ENCODE measurements around the gene MAP1S.

MAP1S gene

DNA sequence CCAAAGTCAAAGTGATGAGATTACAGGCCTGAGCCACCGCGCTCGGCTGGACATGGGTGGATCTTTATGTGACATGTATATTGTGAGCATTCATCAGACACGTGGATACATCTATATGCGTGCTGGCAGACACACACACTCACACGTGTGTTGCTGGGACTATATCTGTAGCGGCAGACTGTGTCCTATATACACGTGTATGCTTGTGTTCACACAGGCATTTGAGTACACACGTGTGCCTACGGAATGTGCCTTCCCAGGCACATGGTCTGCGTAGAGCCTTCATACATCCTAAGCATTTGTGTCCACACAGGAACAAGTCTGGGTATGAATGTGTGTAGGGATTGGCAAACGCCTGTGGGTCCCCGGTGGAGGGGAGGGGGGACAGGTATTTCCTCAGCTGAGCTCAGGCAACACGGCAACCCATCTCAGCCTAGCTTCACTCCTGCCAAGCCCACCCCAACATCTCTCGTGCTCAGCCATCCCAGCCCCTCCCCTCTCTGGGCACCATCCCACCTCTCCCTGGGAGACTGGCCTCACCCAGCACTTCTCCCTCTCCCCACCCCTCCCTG is 33.7 kb upstream of the MAP1S start:
- Histone ChIP-seq H4K20me1 (ENCODE audit: control insufficient read depth, insufficient read depth, low read depth, low read length) (no peaks in the 10 kb centered on the region), H3K27me3 (ENCODE audit: control insufficient read depth, low read length) (peaks cover 40% of the 10 kb centered on the region), H3K4me1 (ENCODE audit: control insufficient read depth, low read length) (peaks cover 6% of the 10 kb centered on the region; the same call in 1 of the 2 replicates), H3K79me2 (ENCODE audit: control insufficient read depth, low read length) (no peaks in the 10 kb centered on the region), H3K36me3 (ENCODE audit: control insufficient read depth, low read length) (no peaks in the 10 kb centered on the region), H3K27ac (ENCODE audit: low read depth, low read length) (no peak overlapping the region), H3K9me3 (ENCODE audit: control insufficient read depth, insufficient read depth, low read length) (no peaks in the 10 kb centered on the region), H3K4me3 (ENCODE audit: low read length) (no peak overlapping the region), H3K9me2 (replicated peaks; ENCODE audit: control insufficient read depth, low read length) (no peaks in the 10 kb centered on the region), H3F3A (ENCODE audit: control insufficient read depth, insufficient read depth) (no peaks in the 10 kb centered on the region), H3K4me2 (ENCODE audit: low read length) (no peak overlapping the region)
- TF ChIP-seq, protein P1, sequence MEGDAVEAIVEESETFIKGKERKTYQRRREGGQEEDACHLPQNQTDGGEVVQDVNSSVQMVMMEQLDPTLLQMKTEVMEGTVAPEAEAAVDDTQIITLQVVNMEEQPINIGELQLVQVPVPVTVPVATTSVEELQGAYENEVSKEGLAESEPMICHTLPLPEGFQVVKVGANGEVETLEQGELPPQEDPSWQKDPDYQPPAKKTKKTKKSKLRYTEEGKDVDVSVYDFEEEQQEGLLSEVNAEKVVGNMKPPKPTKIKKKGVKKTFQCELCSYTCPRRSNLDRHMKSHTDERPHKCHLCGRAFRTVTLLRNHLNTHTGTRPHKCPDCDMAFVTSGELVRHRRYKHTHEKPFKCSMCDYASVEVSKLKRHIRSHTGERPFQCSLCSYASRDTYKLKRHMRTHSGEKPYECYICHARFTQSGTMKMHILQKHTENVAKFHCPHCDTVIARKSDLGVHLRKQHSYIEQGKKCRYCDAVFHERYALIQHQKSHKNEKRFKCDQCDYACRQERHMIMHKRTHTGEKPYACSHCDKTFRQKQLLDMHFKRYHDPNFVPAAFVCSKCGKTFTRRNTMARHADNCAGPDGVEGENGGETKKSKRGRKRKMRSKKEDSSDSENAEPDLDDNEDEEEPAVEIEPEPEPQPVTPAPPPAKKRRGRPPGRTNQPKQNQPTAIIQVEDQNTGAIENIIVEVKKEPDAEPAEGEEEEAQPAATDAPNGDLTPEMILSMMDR (IDR thresholded peaks at IDR 0.05; ENCODE audit: low read depth, low read length, poor library complexity, severe bottlenecking): no peak
- TF ChIP-seq EZH2phosphoT487 (IDR thresholded peaks at IDR 0.05; ENCODE audit: borderline replicate concordance, low read length): no peak

GRCh38 chr19:17686023-17686521 is 33.2 kb upstream of the MAP1S start:
- Histone ChIP-seq H4K20me1 (ENCODE audit: control insufficient read depth, insufficient read depth, low read depth, low read length) (no peaks in the 10 kb centered on the region), H3K36me3 (ENCODE audit: control insufficient read depth, low read length) (no peaks in the 10 kb centered on the region), H3K27ac (ENCODE audit: low read depth, low read length) (no peak overlapping the region), H3K79me2 (ENCODE audit: control insufficient read depth, low read length) (no peaks in the 10 kb centered on the region), H3K4me2 (ENCODE audit: low read length) (peak overlapping the region; percentile 31; the same call in 1 of the 2 replicates), H3K4me3 (ENCODE audit: low read length) (no peak overlapping the region), H3K4me1 (ENCODE audit: control insufficient read depth, low read length) (peaks cover 6% of the 10 kb centered on the region; the same call in 1 of the 2 replicates), H3K9me3 (ENCODE audit: control insufficient read depth, insufficient read depth, low read length) (no peaks in the 10 kb centered on the region), H3K9me2 (replicated peaks; ENCODE audit: control insufficient read depth, low read length) (no peaks in the 10 kb centered on the region), H3K27me3 (ENCODE audit: control insufficient read depth, low read length) (peaks cover 39% of the 10 kb centered on the region), H3F3A (ENCODE audit: control insufficient read depth, insufficient read depth) (no peaks in the 10 kb centered on the region)
- TF ChIP-seq, protein P1 (IDR thresholded peaks at IDR 0.05; ENCODE audit: low read depth, low read length, poor library complexity, severe bottlenecking): no peak
- no peak for TF ChIP-seq EZH2phosphoT487 (IDR thresholded peaks at IDR 0.05; ENCODE audit: borderline replicate concordance, low read length)

DNA sequence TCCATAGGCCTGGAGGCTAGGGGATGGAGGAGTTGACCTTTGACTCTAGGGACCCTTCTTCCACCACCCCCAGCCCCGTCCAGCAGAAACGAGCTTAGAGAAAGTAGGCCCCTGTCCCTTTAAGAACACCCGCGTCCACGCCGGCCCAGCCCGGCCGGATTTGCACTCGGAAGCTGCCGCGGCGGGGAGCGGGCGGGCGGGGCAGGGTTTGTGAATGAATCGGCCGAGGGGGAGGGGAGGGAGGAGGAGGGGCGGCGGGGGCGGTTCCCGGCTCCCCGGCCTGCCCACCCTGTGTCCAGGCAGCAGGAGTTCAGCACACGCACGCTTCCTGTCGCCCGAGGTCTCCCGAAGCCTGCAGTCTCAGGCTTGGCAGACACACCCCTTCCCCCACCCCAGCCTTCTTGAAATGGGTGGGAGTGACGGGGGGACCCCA is 32.7 kb upstream of the MAP1S start:
- Histone ChIP-seq H4K20me1 (ENCODE audit: control insufficient read depth, insufficient read depth, low read depth, low read length) (no peaks in the 10 kb centered on the region), H3K27ac (ENCODE audit: low read depth, low read length) (no peak overlapping the region), H3K4me1 (ENCODE audit: control insufficient read depth, low read length) (peaks cover 6% of the 10 kb centered on the region; the same call in 1 of the 2 replicates), H3F3A (ENCODE audit: control insufficient read depth, insufficient read depth) (no peaks in the 10 kb centered on the region), H3K27me3 (ENCODE audit: control insufficient read depth, low read length) (peaks cover 38% of the 10 kb centered on the region), H3K4me2 (ENCODE audit: low read length) (peak overlapping the region; percentile 31; the same call in 1 of the 2 replicates), H3K9me2 (replicated peaks; ENCODE audit: control insufficient read depth, low read length) (no peaks in the 10 kb centered on the region), H3K4me3 (ENCODE audit: low read length) (no peak overlapping the region), H3K79me2 (ENCODE audit: control insufficient read depth, low read length) (no peaks in the 10 kb centered on the region), H3K9me3 (ENCODE audit: control insufficient read depth, insufficient read depth, low read length) (no peaks in the 10 kb centered on the region), H3K36me3 (ENCODE audit: control insufficient read depth, low read length) (no peaks in the 10 kb centered on the region)
- no peak; the same call in 1 of the 2 replicates for TF ChIP-seq EZH2phosphoT487 (IDR thresholded peaks at IDR 0.05; ENCODE audit: borderline replicate concordance, low read length)
- TF ChIP-seq, protein P1 (IDR thresholded peaks at IDR 0.05; ENCODE audit: low read depth, low read length, poor library complexity, severe bottlenecking): no peak

All from DOHH2 (cell line).